GM12878 (cell line): ENCODE measurements around the gene ACTR1A.

Experiments used
- BACH1 ChIP-seq: fragments of 450-650 bp; IDR thresholded peaks from 2 replicates; pipeline ENCODE4 v1.6.1; 2017; ENCODE audit warnings: mild to moderate bottlenecking, borderline replicate concordance
- BHLHE40 ChIP-seq, 2 experiments: fragments of 450-650 bp in 1 of 2; IDR thresholded peaks; 2 replicates each; pipeline ENCODE4 v1.6.1; 2011 to 2017; ENCODE audit warnings: low read depth in 2 of 2, borderline replicate concordance in 1 of 2, improper control_type of control experiment in 1 of 2, low read length in 1 of 2, mild to moderate bottlenecking in 1 of 2
- CEBPB ChIP-seq, 2 experiments: fragments of 150-350 bp in 1 of 2; IDR thresholded peaks; 2 replicates each; pipeline ENCODE4 v1.6.1; 2012 to 2014; ENCODE audit warnings: low read depth in 2 of 2, low read length in 2 of 2, borderline replicate concordance in 1 of 2, inconsistent platforms in 1 of 2
- CTCF ChIP-seq, 3 experiments: IDR thresholded peaks in 2 of 3; conservative IDR thresholded peaks in 1 of 3; 2 replicates each; pipeline ENCODE4 v1.5.1; 2011; ENCODE audit warnings: low read depth in 3 of 3, low read length in 3 of 3, mild to moderate bottlenecking in 3 of 3, control low read depth in 2 of 3, moderate library complexity in 2 of 3, inconsistent platforms in 1 of 3, mixed read lengths in 1 of 3; ENCODE audit not compliant: control insufficient read depth in 2 of 3, insufficient read depth in 1 of 3; ENCODE audit errors: extremely low read depth in 1 of 3
- JUNB ChIP-seq: IDR thresholded peaks from 2 replicates; pipeline ENCODE4 v1.6.1; 2016; ENCODE audit warnings: antibody characterized with exemption, mild to moderate bottlenecking
- MLLT1 ChIP-seq: fragments of 450-650 bp; IDR thresholded peaks from 2 replicates; pipeline ENCODE4 v1.6.1; 2016; ENCODE audit warnings: mild to moderate bottlenecking
- NBN ChIP-seq: fragments of 450-650 bp; IDR thresholded peaks from 2 replicates; pipeline ENCODE4 v1.6.1; 2016
- PBX3 ChIP-seq: IDR thresholded peaks from 2 replicates; pipeline ENCODE4 v1.6.1; 2011; ENCODE audit warnings: mild to moderate bottlenecking, low read depth, low read length, moderate library complexity; ENCODE audit not compliant: insufficient replicate concordance
- POLR2A ChIP-seq: IDR thresholded peaks from 2 replicates; pipeline ENCODE4 v1.6.1; 2011; ENCODE audit warnings: low read depth, mild to moderate bottlenecking, low read length
- POLR2AphosphoS5 ChIP-seq: IDR thresholded peaks from 2 replicates; pipeline ENCODE4 v1.6.1; 2011; ENCODE audit warnings: mild to moderate bottlenecking, low read length, inconsistent platforms
- SREBF1 ChIP-seq: IDR thresholded peaks from 2 replicates; pipeline ENCODE4 v1.6.1; 2012; ENCODE audit warnings: mild to moderate bottlenecking, low read length
- TARDBP ChIP-seq: IDR thresholded peaks from 2 replicates; pipeline ENCODE4 v1.6.1; 2016; ENCODE audit warnings: borderline replicate concordance
- TCF7 ChIP-seq: IDR thresholded peaks from 2 replicates; pipeline ENCODE4 v1.6.1; 2014; ENCODE audit warnings: antibody characterized with exemption, borderline replicate concordance

- TF ChIP-seq POLR2AphosphoS5: no peak
- no peak for TF ChIP-seq BACH1
- TF ChIP-seq MLLT1: no peak
- no peak for TF ChIP-seq JUNB
- TF ChIP-seq PBX3: no peak
- TF ChIP-seq CTCF (IDR thresholded peaks at IDR 0.05 in 2 of 3, conservative IDR thresholded peaks at IDR 0.05 in 1 of 3; ENCODE audit: control insufficient read depth in 2 of 3, extremely low read depth in 1 of 3, insufficient read depth in 1 of 3, low read depth in 3 of 3, low read length in 3 of 3): no peak
- no peak for TF ChIP-seq NBN
- TF ChIP-seq SREBF1: no peak
- no peak for TF ChIP-seq TARDBP
- no peak for TF ChIP-seq BHLHE40 (IDR thresholded peaks at IDR 0.05; ENCODE audit: borderline replicate concordance in 1 of 2, low read depth in 2 of 2, low read length in 1 of 2)
- TF ChIP-seq POLR2A: no peak
- TF ChIP-seq TCF7: no peak
- no peak for TF ChIP-seq CEBPB (IDR thresholded peaks at IDR 0.05; ENCODE audit: borderline replicate concordance in 1 of 2, low read depth in 2 of 2, low read length in 2 of 2)
Observed at GRCh38 chr10:102515724-102516123, 13.2 kb upstream of the ACTR1A start.
